Activated CD8-positive, alpha-beta T cell treated with anti-CD3 and anti-CD28 coated beads for 36 hours (primary cell): ENCODE results near the gene ACTG2. TPM values are rescaled to one million over a fixed set of nuclear protein-coding genes. Genes with fewer than 3 reads are reported as not detected.

Experiments
- ATAC-seq: fragments of 200-7000 bp; cut with Tn5 transposase; one replicate; pipeline ENCODE4 v1.10.0; 2021; ENCODE audit warnings: mild to moderate bottlenecking, moderate library complexity
- CTCF ChIA-PET: fragments of 350-600 bp; sonication (Branson Sonifier 250); formaldehyde crosslinking; loops from one replicate; lab custom pipeline; 2021; ENCODE audit warnings: antibody characterized with exemption; lab: Charles Lee
- POLR2A ChIA-PET: fragments of 350-600 bp; sonication (Branson Sonifier 250); formaldehyde crosslinking; loops from one replicate; lab custom pipeline; 2021; ENCODE audit warnings: antibody characterized with exemption; lab: Charles Lee
- DNase-seq: peaks from one replicate; pipeline ENCODE4 v3.0.0-alpha.2; 2020
- H3K27ac Mint-ChIP-seq: one replicate; pipeline ENCODE4 v1.8.0; 2021; ENCODE audit warnings: mild to moderate bottlenecking, mixed read lengths
- H3K27me3 Mint-ChIP-seq: one replicate; pipeline ENCODE4 v1.8.0; 2021; ENCODE audit warnings: mixed read lengths
- H3K36me3 Mint-ChIP-seq: one replicate; pipeline ENCODE4 v1.8.0; 2021; ENCODE audit warnings: low read depth, mixed read lengths
- H3K4me1 Mint-ChIP-seq: one replicate; pipeline ENCODE4 v1.8.0; 2021; ENCODE audit warnings: low read depth, mixed read lengths
- H3K4me3 Mint-ChIP-seq: one replicate; pipeline ENCODE4 v1.8.0; 2021; ENCODE audit warnings: mild to moderate bottlenecking, moderate library complexity, mixed read lengths
- H3K9me3 Mint-ChIP-seq: one replicate; pipeline ENCODE4 v1.8.0; 2021; ENCODE audit warnings: mixed read lengths
- CTCF ChIP-seq: fragments of 200-600 bp; IDR thresholded peaks from one replicate; pipeline ENCODE4 v1.8.0; 2022; ENCODE audit warnings: antibody characterized with exemption, mild to moderate bottlenecking
- intact Hi-C: fragments of 100-400 bp; cut with micrococcal nuclease; formaldehyde crosslinking; loops from one replicate; pipeline ENCODE4 v1.10.0; 2022
- total RNA-seq, 2 experiments: library from RNA; stranded (reverse); gene quantifications; one replicate each; pipeline ENCODE4 v1.2.3, GENCODE V29; 2021

ACTG2 gene
- total RNA-seq, 2 experiments from 2014 or later: 0.11 to 0.27 TPM

- Mint-ChIP-seq H3K36me3 (no peaks in the 10 kb centered on the region), H3K27me3 (no peaks in the 10 kb centered on the region), H3K9me3 (no peaks in the 10 kb centered on the region), H3K27ac (no peak overlapping the region), H3K4me1 (peaks cover under 1% of the 10 kb centered on the region), H3K4me3 (no peak overlapping the region)
- POLR2A ChIA-PET: no interaction called here
- intact Hi-C loops: no loop called here
- TF ChIP-seq CTCF: no peak
- CTCF ChIA-PET: no interaction called here
- DNase-seq (no peak), ATAC-seq (no peak)
Measured at GRCh38 chr2:73915437-73915993, 22.7 kb downstream of the ACTG2 start.

GRCh38 chr2:73916666-73917065 is 23.9 kb downstream of the ACTG2 start:
- no peak for TF ChIP-seq CTCF
- ChIA-PET POLR2A (no interaction called here), CTCF (interaction anchor here (0.8 to 2.3 kb wide), 3 partner anchors 8 to 88 kb away, joined by 3 to 8 read pairs (median 4); partner anchors contain the start of gene STAMBP)
- Mint-ChIP-seq H3K27me3 (no peaks in the 10 kb centered on the region), H3K27ac (no peak overlapping the region), H3K4me3 (no peak overlapping the region), H3K9me3 (no peaks in the 10 kb centered on the region), H3K36me3 (no peaks in the 10 kb centered on the region), H3K4me1 (peaks cover 4% of the 10 kb centered on the region)
- DNase-seq (no peak), ATAC-seq (no peak)
- intact Hi-C loops: no loop called here

- H3K4me3 Mint-ChIP-seq: no peak overlapping the region
Measured at GRCh38 chr2:73917296-73917695, 24.5 kb downstream of the ACTG2 start.

GRCh38 chr2:73917696-73918207 is 24.9 kb downstream of the ACTG2 start:
- ChIA-PET CTCF (interaction anchor here (1.0 to 2.3 kb wide), 2 partner anchors 9 to 89 kb away, joined by 4 to 8 read pairs; partner anchors contain the start of gene STAMBP), POLR2A (interaction anchor here (0.7 kb wide), 1 partner anchor 9 kb away, joined by 3 read pairs; no protein-coding TSS in a partner anchor)
- ATAC-seq: no peak

More at GRCh38 chr2:73917296-73917695, 24.5 kb downstream of the ACTG2 start:
- ATAC-seq (no peak), DNase-seq (no peak)
- no peak overlapping the region for H3K27ac Mint-ChIP-seq
- no peaks in the 10 kb centered on the region for H3K9me3 Mint-ChIP-seq
- no peak for TF ChIP-seq CTCF
- intact Hi-C loops: no loop called here
- no peaks in the 10 kb centered on the region for H3K36me3 Mint-ChIP-seq
- no peaks in the 10 kb centered on the region for H3K27me3 Mint-ChIP-seq
- POLR2A ChIA-PET: interaction anchor here (0.7 kb wide), 1 partner anchor 10 kb away, joined by 3 read pairs; no protein-coding TSS in a partner anchor
- CTCF ChIA-PET: interaction anchor here (0.8 to 2.3 kb wide), 3 partner anchors 9 to 89 kb away, joined by 3 to 8 read pairs (median 4); partner anchors contain the start of gene STAMBP
- H3K4me1 Mint-ChIP-seq: peaks cover 4% of the 10 kb centered on the region

More at GRCh38 chr2:73917696-73918207, 24.9 kb downstream of the ACTG2 start:
- no peaks in the 10 kb centered on the region for H3K27me3 Mint-ChIP-seq
- no peaks in the 10 kb centered on the region for H3K36me3 Mint-ChIP-seq
- H3K9me3 Mint-ChIP-seq: no peaks in the 10 kb centered on the region
- intact Hi-C loops: no loop called here
- TF ChIP-seq CTCF: no peak
- no peak overlapping the region for H3K27ac Mint-ChIP-seq
- no peak for DNase-seq
- no peak overlapping the region for H3K4me3 Mint-ChIP-seq
- H3K4me1 Mint-ChIP-seq: peaks cover 6% of the 10 kb centered on the region
